T-helper 2 cell treated with Interferon-gamma antibody and Interleukin-4, amounts not matched to agents 5 μg/mL and 100 μg/mL, for 36 hours (primary cell): ENCODE results near the gene GRK4.
A peak's percentile ranks its signal among the peaks of the same experiment; 100 is the strongest.
"Not testable (repeated sequence)": the region's sequence is repeated elsewhere in the genome, so short reads cannot be mapped to it uniquely, and the experiment has no call there.

Experiments
- DNase-seq: peaks from one replicate; pipeline ENCODE4 v3.0.0; 2021; ENCODE audit warnings: low spot score
- H3K27ac Mint-ChIP-seq: one replicate; pipeline ENCODE4 v1.8.0; 2021; ENCODE audit warnings: mild to moderate bottlenecking, mixed read lengths
- H3K27me3 Mint-ChIP-seq: one replicate; pipeline ENCODE4 v1.8.0; 2021; ENCODE audit warnings: low read depth, mixed read lengths
- H3K36me3 Mint-ChIP-seq: one replicate; pipeline ENCODE4 v1.8.0; 2021; ENCODE audit warnings: low read depth, mixed read lengths
- H3K4me1 Mint-ChIP-seq: one replicate; pipeline ENCODE4 v1.8.0; 2021; ENCODE audit warnings: low read depth, mixed read lengths
- H3K4me3 Mint-ChIP-seq: one replicate; pipeline ENCODE4 v1.8.0; 2022; ENCODE audit warnings: mild to moderate bottlenecking, moderate library complexity, mixed read lengths
- H3K9me3 Mint-ChIP-seq: one replicate; pipeline ENCODE4 v1.8.0; 2021; ENCODE audit warnings: mixed read lengths

GRK4 gene

GRCh38 chr4:2942037-2942531 lies 21.3 kb upstream of the GRK4 start:
- Mint-ChIP-seq H3K27me3 (no peaks in the 10 kb centered on the region), H3K27ac (no peak overlapping the region), H3K9me3 (no peaks in the 10 kb centered on the region), H3K36me3 (peaks cover 66% of the 10 kb centered on the region), H3K4me3 (no peak overlapping the region), H3K4me1 (peaks cover 5% of the 10 kb centered on the region)
- no peak for DNase-seq

GRCh38 chr4:2942532-2943363 lies 20.6 kb upstream of the GRK4 start:
- peaks cover 3% of the 10 kb centered on the region for H3K4me1 Mint-ChIP-seq
- peaks cover 67% of the 10 kb centered on the region for H3K36me3 Mint-ChIP-seq
- H3K27ac Mint-ChIP-seq = no peak overlapping the region
- DNase-seq = no peak
- H3K9me3 Mint-ChIP-seq = no peaks in the 10 kb centered on the region
- no peaks in the 10 kb centered on the region for H3K27me3 Mint-ChIP-seq
- H3K4me3 Mint-ChIP-seq = no peak overlapping the region

- Mint-ChIP-seq H3K36me3 (peaks cover 68% of the 10 kb centered on the region), H3K9me3 (no peaks in the 10 kb centered on the region), H3K27me3 (no peaks in the 10 kb centered on the region), H3K4me3 (no peak overlapping the region), H3K4me1 (peaks cover 3% of the 10 kb centered on the region), H3K27ac (no peak overlapping the region)
- DNase-seq = no peak
Measured at GRCh38 chr4:2943364-2944090, 19.8 kb upstream of the GRK4 start.

DNA sequence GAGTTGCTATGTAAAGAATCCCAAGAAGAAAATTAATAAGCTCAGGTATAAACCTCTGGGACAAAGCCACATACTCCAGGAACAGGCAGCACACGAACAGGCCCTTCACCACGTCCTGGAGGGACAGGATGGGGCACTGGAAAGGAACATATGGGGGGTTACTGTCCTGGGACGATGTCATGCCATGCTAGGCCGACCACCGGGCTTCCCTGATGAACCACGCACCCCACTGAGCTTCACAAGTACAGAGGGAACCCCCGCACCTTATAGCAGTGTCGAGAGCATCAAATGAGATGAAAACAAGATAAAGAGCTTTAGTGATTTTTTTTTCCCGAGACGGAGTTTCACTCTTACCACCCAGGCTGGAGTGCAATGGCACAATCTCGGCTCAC lies 19.3 kb upstream of the GRK4 start:
- peaks cover 3% of the 10 kb centered on the region for H3K4me1 Mint-ChIP-seq
- no peak for DNase-seq
- H3K36me3 Mint-ChIP-seq = peaks cover 68% of the 10 kb centered on the region
- no peaks in the 10 kb centered on the region for H3K9me3 Mint-ChIP-seq
- H3K4me3 Mint-ChIP-seq = no peak overlapping the region
- H3K27ac Mint-ChIP-seq = no peak overlapping the region
- no peaks in the 10 kb centered on the region for H3K27me3 Mint-ChIP-seq

GRCh38 chr4:2944586-2945526 lies 18.5 kb upstream of the GRK4 start:
- DNase-seq = no peak
- H3K9me3 Mint-ChIP-seq = no peaks in the 10 kb centered on the region
- no peak overlapping the region for H3K4me3 Mint-ChIP-seq
- H3K27me3 Mint-ChIP-seq = no peaks in the 10 kb centered on the region
- H3K4me1 Mint-ChIP-seq = peaks cover 4% of the 10 kb centered on the region
- H3K36me3 Mint-ChIP-seq = peaks cover 68% of the 10 kb centered on the region
- no peak overlapping the region for H3K27ac Mint-ChIP-seq

GRCh38 chr4:2945619-2946604 lies 17.5 kb upstream of the GRK4 start:
- not testable (repeated sequence) for H3K4me3 Mint-ChIP-seq, H3K27me3 Mint-ChIP-seq, DNase-seq, H3K9me3 Mint-ChIP-seq, H3K4me1 Mint-ChIP-seq, H3K27ac Mint-ChIP-seq
- peaks cover 69% of the 10 kb centered on the region for H3K36me3 Mint-ChIP-seq

GRCh38 chr4:2946812-2947600 lies 16.4 kb upstream of the GRK4 start:
- Mint-ChIP-seq H3K9me3 (no peaks in the 10 kb centered on the region), H3K27ac (no peak overlapping the region), H3K36me3 (peaks cover 76% of the 10 kb centered on the region), H3K4me3 (no peak overlapping the region), H3K4me1 (peaks cover 7% of the 10 kb centered on the region), H3K27me3 (no peaks in the 10 kb centered on the region)
- no peak for DNase-seq

- Mint-ChIP-seq H3K9me3 (no peaks in the 10 kb centered on the region), H3K27me3 (no peaks in the 10 kb centered on the region), H3K4me1 (peaks cover 6% of the 10 kb centered on the region), H3K36me3 (peaks cover 73% of the 10 kb centered on the region), H3K27ac (no peak overlapping the region), H3K4me3 (no peak overlapping the region)
- DNase-seq = no peak
Measured at GRCh38 chr4:2947926-2948325, 15.4 kb upstream of the GRK4 start.

GRCh38 chr4:2948895-2949781 lies 14.2 kb upstream of the GRK4 start:
- Mint-ChIP-seq H3K9me3 (no peaks in the 10 kb centered on the region), H3K36me3 (peaks cover 78% of the 10 kb centered on the region), H3K27ac (no peak overlapping the region), H3K27me3 (no peaks in the 10 kb centered on the region), H3K4me1 (peaks cover 15% of the 10 kb centered on the region), H3K4me3 (no peak overlapping the region)
- DNase-seq = no peak

- no peak for DNase-seq
- peaks cover 20% of the 10 kb centered on the region for H3K4me1 Mint-ChIP-seq
- H3K27me3 Mint-ChIP-seq = no peaks in the 10 kb centered on the region
- H3K27ac Mint-ChIP-seq = no peak overlapping the region
- no peaks in the 10 kb centered on the region for H3K9me3 Mint-ChIP-seq
- no peak overlapping the region for H3K4me3 Mint-ChIP-seq
- peaks cover 80% of the 10 kb centered on the region for H3K36me3 Mint-ChIP-seq
Measured at GRCh38 chr4:2949782-2950125, 13.6 kb upstream of the GRK4 start.

DNA sequence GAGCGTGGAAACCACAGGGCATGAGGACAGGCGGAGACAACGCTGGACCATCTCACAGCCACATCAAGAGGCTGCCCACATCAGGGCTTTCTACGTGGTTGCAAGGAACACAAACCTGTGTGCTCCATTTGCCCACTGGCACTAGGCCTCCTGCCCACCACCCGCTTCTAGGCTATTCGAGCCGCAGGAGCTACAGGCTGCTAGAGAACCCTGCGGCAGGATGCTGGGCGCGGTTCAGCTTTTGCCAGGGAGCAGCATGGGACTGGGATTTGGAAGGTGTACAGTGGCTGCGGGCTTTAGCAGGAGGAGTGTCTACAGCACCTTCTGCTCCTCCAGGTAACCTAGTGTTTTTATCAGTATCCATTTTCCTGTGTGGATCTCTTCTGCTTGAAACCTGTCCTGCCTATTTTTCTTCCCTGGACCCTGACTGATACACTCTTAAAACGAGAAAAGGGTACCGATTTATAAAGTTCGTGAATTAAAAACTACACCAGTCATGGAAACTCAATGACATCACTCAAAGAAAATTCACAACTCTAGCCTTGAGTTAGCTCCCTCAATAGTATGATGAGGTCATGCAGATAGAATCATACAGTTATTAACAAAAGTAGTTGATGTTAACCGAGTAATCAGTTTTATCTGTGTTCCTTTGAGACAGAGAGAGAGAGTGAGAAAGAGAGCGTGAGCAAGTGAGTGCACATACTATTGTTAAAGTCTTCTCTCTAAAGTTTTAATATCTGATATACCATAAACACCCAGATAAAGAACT lies 13.0 kb upstream of the GRK4 start:
- no peak for DNase-seq
- H3K36me3 Mint-ChIP-seq = peaks cover 80% of the 10 kb centered on the region

More for the DNA sequence above, 13.0 kb upstream of the GRK4 start:
- H3K9me3 Mint-ChIP-seq = no peaks in the 10 kb centered on the region
- peak overlapping the region; percentile 23 for H3K27ac Mint-ChIP-seq
- H3K27me3 Mint-ChIP-seq = no peaks in the 10 kb centered on the region
- no peak overlapping the region for H3K4me3 Mint-ChIP-seq
- H3K4me1 Mint-ChIP-seq = peaks cover 24% of the 10 kb centered on the region
